Amniotic epithelial cell (primary cell): ENCODE measurements around the gene TUFM.
"Not testable (repeated sequence)": the region's sequence is repeated elsewhere in the genome, so short reads cannot be mapped to it uniquely, and the experiment has no call there.

ENCODE experiments used
- DNase-seq: peaks from one replicate; pipeline ENCODE4 v3.0.0-alpha.2; 2010; ENCODE audit warnings: low read depth

The TUFM gene

DNA sequence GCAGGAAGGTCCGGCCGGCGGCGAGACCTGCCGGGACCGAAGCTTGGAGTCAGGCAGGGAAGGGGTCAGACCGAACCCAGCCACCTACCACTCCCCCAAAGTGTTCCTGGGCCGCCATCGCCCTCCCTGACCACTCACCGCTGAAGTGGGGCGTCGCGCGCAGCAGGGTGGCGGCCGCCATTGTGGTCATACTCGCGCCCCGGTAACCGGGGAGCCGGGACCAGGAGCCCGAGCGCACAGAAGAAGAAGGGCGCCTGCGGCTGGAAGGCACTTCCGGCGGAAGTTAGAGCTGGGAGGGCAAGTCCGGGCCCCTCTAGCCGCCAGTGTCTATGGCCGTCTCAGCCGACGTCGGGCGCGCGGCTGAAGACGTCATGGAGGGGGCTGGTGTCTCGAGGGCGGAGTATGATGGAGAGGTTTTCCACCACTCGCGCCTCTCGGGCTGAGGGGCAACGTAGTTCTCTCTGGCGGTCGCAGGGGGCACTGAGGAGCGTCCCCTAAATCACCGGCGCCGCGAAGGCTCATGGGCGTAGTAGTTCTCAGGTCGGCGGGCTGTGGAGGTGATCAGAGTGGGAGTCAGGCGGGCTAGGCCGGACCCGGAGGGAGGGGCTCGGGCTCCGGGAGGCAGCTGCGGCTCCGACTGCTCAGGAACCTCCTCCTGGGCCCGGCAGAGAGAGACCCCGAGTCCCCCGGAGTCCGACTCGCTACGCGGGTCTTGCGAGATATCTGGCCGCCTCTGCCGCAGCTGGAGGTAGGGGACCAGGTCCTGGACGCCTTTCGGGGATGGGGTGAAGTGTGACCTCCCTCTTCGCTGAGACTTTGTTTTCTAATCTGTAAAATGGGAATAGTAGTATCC, at the start of gene TUFM:
TUFM (minus strand) TSS at position 269 of the 853 bp plus-strand sequence; CDS start at position 190, 79 bp downstream.
- DNase-seq, result peak; percentile 98

DNA sequence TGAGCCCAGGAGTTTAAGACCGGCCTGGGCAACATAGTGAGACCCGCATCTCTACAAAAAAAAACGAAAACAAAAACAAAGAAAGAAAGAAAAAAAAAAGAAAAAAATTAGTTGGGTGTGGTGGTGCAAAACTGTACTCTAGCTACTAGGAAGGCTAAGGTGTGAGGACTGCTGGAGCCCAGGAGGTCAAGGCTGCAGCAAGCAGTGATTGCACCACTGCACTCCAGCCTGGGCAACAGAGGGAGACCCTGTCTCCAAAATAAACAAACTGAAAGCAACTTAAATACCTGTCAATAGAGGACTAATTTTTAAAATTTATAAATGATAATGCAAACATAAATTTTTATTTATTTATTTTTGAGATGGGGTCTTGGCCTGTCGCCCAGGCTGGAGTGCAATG, 49.5 kb upstream of the TUFM start:
- DNase-seq, result no peak

DNA sequence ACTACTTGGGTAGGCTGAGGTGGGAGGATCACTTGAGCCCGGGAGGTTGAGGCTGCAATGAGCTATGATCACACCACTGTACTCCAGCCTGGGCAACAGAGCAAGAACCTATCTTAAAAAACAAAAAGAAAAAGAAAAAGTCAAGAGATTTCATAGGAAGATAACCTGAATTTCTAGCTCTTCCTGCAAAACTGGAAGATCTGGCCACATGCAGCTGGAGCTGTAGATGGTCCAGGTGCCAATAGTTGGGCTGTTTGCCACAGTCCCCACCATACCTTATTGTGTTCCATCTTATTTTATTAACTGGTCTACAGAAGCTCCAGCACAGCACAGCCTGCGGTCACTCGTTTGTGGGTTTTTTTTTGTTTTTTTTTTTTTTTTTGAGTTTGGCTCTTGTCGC, 47.1 kb upstream of the TUFM start:
- DNase-seq, result no peak

DNA sequence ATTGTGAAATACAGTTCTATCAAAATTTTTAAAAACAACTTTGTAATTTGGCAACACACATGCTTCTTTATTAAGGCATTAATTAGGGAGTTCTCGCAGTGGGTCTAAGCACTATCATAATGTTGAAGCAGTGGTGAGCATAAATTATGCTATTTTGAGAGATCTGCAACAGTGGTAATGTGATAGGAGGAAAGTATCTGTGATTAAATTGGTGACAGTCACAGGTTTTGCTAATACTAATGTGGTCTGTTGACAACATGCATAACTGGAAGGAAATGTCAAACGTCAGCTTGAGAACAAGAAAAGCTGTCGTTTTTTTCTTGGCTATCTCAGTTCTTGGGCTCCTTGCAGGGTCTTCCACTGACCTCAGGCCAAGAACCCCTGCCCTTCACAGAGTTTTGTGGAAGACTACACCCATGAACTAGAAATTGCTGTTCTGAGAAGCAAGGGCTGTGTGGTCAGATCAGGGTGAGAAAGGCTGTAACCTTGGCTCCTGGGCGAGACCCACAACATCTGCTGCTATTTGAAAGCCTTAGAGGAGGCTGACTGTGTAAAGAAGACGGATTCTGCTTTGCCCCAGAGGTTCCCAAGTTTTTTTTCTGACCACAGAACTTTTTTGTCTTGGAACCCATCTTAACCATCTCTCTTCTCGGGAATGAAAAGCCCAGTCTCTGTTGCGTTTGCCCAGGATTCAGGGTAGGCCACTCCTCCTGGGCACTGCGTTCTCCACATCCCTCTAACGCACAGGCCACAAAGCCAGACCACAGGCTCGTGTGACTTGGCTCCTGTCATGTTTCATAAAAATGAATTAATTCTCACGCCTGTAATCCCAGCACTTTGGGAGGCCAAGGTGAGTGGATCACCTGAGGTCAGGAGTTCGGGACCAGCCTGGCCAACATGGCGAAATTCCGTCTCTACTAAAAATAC, 46.1 kb upstream of the TUFM start:
- DNase-seq, result no peak

DNA sequence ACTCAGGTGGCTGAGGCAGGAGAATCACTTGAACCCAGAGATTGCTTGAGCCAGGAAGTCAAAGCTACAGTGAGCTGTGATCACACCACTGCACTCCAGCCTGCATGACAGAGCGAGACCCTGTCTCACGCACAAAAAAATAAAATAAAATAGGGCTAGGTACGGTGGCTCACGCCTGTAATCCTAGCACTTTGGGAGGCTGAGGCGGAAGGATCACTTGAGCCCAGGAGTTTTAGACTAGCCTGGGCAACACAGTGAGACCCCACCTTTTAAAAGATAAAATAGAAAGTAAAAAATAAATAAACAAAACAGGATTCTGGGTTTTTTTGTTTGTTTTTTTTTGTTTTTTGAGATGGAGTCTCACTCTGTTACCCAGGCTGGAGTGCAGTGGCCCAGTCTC, 44.2 kb upstream of the TUFM start:
- DNase-seq, result not testable (repeated sequence)

DNA sequence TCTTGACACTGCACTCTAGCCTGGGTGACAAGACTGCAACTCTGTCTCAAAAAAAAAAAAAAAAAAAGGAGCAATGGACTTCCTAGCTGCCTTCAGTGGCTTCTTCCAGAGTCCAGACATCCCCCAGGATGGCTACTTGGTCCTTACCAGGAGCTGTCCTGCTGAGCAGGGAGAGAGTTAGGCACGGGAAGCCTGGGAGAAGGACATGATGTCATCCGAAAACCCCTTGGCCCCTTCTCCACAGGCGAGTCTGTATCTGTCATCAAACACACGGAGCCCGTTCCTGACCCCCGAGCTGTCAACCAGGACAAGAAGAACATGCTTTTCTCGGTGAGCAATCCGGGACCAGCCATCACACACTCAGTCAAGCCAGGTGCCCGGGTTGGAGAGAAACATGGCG, 40.8 kb upstream of the TUFM start:
- DNase-seq, result no peak

DNA sequence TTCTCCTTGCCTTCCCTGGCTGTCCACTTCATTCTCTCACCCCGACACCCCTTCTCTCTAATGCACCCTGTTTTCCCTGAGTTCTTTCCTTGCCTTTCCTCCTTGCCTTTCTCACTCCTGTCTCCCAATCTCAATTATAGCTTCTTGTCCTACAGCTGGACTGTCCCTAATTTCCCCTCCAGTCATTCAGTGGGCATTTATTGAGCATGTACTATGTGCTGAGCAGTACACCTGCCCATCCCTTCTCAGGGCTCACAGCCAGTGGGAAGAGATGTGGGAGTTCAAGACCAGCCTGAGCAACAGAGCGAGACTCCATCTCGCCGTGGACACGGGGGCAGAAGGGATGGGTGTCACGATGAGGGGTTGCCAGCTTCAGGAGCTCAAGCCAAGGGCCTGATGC, 37.9 kb upstream of the TUFM start:
- no peak for DNase-seq

DNA sequence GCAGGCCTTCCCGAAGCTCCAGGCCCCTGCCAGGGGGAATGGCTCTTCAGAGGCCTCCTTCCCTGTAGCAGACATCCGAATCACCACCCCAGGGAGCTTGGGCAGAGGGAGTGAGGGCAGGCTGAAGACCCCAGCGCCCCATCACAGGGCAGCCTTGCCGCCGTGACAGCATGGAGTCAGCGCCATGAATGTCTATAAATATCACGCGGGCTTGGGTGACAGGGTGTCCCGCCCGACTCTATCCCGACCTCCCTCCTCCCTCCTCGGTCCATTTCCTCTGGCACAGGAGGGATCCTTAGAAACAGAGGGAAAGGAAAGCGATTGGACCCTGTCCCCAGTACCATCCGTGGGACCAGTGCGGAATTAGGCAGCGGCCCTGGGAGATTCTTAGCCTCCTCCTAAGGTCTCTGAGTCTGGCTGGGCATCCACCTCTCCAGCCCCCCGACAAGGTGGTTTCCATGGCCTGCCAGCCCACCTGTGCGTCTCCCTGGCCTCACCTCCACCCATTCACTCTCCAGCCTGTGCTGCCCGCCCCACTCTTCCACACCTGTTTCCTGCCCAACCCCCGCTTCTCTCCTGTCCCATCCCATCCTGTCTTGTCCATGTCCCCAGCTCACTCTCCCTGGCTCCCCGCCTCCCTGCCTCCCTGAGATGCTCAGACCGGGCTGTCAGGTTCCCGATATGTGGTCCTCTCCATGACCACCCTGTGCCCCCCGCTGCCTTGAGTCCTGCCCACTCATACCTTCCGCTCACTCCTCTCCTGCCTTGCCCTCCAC, 37.3 kb upstream of the TUFM start:
- DNase-seq, result no peak

DNA sequence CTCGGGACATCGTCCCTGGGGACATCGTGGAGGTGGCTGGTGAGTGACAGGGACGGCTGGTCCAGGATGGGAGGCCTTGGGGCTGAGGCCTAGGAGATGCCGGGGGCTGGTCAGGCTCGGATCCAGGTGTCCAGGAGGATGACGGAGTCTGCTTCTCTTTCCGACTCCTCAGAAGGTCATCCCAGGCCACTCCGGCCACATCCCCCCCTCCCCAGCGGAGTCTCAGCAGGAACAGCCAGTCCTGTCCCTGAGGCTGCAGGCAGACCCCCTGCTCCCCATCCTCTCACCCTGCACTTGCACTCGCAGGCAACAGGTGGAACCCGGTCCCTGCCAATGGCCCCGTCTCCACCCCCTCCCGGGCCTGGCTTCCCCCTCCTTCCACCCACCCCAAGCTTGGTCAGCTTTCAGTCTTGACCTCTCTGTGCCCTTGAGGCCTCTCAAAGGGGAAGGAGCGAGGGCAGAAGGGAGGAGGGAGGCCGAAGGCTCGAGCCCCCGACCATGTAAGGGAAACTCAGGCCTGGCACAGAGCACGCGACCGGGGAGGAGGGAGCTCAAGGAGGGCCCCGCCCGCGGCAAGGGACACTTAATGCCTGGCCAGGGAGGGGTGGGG, 36.5 kb upstream of the TUFM start:
- no peak for DNase-seq

DNA sequence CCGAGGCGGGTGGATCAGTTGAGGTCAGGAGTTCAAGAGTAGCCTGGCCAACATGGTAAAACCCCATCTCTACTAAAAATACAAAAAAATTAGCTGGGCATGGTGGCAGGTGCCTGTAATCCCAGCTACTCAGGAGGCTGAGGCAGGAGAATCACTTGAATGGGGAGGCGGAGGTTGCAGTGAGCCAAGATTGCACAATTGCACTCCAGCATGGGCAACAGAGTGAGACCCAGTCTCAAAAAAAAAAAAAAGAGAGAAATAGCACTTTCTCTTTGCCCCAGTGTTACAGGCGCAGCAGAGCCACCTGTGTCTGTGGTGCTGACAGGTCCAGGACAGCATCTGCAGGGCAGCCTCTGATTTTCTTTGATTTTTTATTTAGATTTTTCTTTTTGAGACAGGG, 35.4 kb upstream of the TUFM start:
- DNase-seq, result not testable (repeated sequence)

DNA sequence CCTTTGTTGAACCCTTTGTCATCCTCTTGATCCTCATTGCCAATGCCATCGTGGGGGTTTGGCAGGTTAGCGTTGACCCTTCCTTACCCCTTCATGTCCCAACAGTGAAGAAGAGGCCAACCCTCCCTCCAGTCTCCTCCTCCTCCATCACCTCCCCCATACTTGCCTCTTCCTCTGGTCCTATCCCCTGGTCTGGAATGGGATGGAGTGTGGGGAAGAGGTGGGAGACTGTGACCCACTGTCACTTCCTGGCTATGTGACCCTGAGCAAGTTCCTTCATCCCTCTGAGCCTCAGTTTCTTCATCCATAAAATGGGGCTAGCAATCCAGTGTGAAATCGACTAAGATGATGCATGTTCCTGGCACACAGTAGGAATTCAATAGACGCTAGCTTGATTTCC, 34.8 kb upstream of the TUFM start:
- no peak for DNase-seq

DNA sequence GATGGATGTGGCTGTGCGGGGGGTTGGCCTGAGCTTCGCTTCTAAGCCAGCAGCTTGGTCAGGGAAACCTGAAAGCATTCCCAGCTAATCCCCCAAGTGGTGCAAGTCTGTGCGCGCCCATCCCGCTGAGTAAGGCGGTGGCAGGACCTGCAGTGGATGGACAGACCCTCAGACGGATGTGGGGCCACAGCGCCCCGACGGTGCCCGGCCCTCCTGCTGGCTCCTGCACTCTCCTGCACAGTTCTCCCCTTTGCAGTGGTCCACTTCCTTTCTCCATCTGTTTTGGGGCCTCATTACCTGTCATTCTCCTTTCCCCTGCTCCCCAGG, 34.4 kb upstream of the TUFM start:
- DNase-seq, result peak; percentile 20

DNA sequence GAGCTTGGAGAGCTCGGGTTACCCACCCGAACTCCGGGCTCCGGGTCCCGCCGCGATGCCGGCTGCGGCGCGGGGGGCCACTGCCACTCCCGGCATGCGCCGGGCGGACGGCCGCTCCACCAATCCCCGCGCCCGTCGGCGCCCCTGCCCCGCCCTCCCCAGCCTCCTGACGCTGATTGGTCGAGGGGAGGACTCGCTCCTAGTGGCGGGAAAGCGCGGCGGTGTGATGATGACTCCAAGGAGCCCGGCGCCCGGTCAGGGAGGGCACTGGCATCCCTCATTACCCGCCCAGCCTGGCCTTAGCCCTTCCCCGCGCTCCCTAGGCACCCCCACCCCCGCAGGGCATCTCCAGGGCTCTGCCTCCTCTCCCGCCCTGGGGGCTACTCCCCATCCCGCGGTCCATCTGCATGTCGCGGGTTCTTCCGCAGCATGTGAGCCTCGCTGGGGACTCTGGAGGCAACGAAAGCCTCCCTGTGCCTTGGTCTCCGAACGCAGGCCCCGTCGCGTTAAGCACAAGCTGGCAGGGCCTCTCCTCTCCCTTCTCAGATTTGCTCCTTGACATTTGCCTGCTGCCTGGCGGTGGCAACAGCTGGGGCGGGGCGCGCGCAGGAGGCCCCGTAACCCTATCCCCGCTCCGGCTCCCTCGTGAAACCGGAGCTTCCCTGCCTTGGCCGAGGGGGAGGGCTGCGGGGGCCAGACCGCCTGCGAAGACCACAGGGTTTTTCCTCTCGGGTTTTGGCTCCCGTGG, 33.9 kb upstream of the TUFM start:
- DNase-seq, result peak; percentile 72

DNA sequence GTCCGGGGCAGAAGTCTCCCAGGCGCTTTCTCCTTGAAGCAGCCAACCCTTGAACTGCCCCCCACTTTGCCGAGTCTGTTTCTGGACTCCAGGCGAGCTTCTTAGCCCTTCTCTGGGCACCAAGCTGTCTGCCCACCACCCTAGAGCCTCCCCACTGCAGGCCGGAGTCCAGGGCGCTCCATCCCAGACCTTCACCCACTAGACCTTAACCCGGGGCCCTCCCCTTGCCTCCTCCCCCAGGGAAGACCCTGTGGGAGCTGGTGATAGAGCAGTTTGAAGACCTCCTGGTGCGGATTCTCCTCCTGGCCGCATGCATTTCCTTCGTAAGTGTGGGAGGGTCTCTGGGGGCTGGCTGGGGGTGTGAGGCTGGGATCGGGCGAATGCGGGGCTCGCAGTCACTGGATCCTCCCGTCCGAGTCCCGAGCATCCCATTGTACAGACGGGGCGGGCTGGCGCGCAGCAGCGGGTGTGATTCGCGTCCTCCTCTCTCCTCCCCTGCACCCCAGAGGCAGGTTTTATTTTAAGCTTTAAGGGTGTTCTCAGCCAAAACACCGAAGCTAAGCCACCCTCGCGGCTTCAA, 33.2 kb upstream of the TUFM start:
- no peak for DNase-seq

DNA sequence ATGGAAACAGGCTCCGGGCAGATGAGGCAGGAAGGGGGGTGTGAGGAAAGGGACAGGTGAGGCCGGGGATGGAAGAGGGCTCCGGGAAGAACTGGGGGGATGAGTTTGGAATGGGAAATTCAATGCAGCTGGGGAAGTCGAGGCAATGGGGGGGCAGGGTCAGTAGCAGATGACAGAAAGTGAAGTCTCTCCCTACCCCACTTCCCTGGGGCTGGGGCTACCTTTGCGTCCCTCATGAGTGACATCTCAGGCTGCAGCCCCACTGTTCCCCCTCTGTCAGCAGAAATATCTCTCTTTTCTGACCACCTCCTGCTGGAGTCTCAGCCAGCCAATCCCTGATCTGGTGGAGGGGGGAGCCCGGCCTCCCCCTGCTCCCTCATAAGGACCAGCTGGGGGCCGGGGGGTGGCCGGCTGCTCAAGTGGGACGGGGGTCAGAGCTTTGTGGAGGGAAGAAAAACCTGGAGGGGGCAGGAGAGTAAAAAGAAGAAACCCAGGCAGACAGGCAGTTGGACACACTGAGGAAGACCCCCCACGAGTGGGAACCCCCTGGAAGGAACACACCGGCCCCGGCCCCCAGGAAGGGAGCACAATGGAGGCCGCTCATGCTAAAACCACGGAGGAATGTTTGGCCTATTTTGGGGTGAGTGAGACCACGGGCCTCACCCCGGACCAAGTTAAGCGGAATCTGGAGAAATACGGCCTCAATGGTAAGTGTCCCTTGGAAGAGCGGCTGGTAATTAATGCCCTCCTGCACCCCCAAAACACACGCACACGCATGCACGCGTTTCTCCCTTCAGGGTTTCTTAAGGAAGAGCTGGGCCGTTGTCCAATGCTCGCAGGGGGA, 32.2 kb upstream of the TUFM start, which contains the start of gene ATP2A1:
ATP2A1 (plus strand) TSS at position 406 of the 844 bp plus-strand sequence; CDS start at position 590, 184 bp downstream.
- DNase-seq, result no peak

DNA sequence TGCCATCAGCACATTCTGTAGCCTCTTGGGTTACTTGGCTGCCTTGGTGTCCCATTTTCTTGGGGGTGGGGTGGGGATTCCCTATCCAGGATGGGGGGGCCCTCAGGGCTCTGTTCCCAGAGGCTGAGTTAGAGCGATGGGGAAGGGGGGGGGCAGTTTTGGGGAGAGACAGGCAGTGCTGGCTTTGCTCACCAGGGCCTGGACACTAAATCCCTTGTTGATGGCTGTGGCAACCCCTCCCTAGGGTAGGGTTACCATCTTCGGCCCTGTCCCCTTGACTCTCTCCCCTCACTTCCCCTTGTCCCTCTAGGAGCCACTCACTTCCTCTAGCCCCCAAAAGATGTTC, 31.5 kb upstream of the TUFM start:
- no peak for DNase-seq

DNA sequence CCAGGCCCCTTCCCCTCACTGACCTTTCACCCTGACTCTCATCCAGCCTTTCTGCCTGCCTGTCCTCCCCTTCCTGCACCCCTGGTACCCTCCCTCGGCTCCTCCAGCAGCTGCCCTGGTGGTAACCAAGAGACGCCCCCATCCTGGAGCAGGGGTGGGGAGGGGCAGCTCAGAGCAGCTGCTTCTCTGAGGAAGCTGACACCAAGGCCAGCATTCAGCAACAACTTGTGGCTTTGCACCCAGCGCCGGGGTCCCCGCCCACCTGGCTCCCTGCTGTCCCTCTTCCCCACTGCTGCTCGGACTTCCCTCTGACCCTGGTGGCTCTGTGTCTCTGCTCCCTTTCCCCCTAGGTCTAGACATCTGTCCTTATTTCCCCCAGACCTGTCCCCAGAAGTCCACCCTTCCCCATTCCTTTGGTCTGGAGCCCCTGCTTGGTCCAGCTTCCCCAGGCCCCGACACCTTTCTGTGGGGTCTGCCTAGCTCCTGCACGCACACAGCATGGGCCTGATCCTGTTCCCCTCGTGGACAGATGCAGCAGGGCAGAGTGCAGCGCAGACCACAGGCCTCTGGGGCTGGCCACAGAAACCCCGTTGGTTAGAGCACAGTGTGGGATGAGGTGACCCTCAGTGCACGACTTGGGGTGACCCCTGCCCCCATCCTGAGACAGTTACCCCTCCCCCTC, 31.0 kb upstream of the TUFM start:
- DNase-seq, result no peak

DNA sequence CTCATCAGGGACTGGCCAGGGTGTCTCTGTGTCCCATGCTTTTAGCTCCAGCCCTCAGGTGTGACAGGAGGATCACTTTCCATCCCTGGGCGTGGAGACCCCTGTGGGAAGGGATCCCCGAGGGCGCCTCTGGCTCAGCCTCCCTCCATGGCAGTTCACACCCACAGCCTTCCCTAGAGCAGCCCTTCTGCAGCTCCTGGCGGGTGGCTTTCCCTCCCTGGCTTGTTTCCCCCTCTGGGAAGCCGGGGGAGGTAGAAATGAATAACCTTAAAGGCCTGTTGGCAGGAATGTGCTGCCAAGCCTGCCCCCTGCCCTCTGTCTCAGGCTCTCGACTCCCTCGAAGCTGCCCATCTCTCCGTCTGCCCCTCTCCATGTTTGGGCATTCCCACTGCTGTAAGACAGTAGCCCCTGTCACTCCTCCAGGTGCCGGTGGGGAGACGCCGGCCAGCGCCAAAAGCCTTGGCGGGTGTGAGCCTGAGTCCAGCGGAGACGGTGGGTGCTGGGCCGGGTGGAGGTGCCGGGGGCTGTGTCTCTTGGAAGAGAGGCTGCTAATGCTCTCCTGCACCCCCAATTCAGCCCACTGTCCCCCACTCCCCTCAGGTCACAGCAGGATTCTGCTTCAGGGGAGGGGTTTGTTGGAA, 30.0 kb upstream of the TUFM start:
- peak; percentile 11 for DNase-seq
